Stomach smooth muscle (tissue), 2 donors: ENCODE results near the gene WDR43.

Source experiments
- H3K27ac ChIP-seq: one replicate; pipeline ENCODE4 v1.7.0; 2013; ENCODE audit warnings: mild to moderate bottlenecking, low read length, inconsistent platforms
- H3K27me3 ChIP-seq, 2 donors: one replicate each; pipeline ENCODE4 v1.7.0; 2013; ENCODE audit warnings: low read length in 2 of 2; ENCODE audit not compliant: insufficient read depth in 2 of 2, control insufficient read depth in 1 of 2
- H3K36me3 ChIP-seq, 2 donors: one replicate each; pipeline ENCODE4 v1.7.0; 2013; ENCODE audit warnings: low read length in 2 of 2; ENCODE audit not compliant: control insufficient read depth in 2 of 2, insufficient read depth in 2 of 2
- H3K4me1 ChIP-seq: one replicate; pipeline ENCODE4 v1.7.0; 2013; ENCODE audit warnings: low read length; ENCODE audit not compliant: control insufficient read depth, insufficient read depth
- H3K4me3 ChIP-seq, 2 donors: one replicate each; pipeline ENCODE4 v1.7.0; 2013; ENCODE audit warnings: low read length in 2 of 2
- H3K9ac ChIP-seq, 2 donors: one replicate each; pipeline ENCODE4 v1.7.0; 2013; ENCODE audit warnings: low read length in 2 of 2, mild to moderate bottlenecking in 1 of 2
- H3K9me3 ChIP-seq, 2 donors: one replicate each; pipeline ENCODE4 v1.7.0; 2013; ENCODE audit warnings: low read length in 2 of 2; ENCODE audit not compliant: control insufficient read depth in 2 of 2
- donor health status: healthy.
- donor health status: Pancreatic carcinoma.

The WDR43 gene

DNA sequence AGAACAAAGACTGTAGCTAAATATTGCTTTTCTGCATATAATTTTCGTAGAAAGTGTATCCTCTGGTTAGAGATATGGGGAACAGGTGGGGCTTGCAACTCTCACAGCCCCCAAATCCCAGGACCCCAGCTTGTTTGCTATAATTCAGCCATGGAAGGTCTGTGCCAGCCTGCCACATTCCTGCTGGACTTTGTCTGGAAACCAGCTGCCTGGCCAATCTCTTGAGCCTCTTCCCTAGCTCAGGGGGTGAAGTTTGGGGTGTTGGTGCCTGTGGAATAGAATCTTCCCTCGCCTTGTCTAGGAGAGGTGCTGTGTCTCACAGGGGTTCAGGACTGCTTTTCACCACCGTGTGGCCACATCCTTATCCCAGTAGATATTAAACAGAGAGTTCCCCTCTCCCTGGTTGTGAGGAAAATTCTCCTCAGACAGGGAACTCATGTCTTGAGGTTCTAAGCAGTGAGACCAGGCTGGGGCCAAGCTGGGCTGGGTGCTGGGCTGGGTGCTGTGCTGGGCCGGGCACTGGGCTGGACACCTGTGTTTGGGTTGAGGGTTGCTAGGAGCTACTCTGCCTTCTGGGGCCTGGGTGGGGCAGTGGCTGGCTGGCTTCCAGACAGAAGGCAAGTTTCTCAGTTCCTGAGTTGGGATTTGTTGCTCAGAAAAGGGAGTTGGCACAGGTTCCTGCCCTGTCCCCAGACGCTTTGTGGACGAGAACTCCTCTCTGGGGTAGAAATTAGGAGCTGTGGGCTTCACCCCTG lies 98.9 kb downstream of the WDR43 start:
- Histone ChIP-seq H3K36me3 (no peaks in the 10 kb centered on the region), H3K27ac (peak overlapping the region; percentile 41), H3K4me3 (no peak overlapping the region), H3K4me1 (peaks cover 32% of the 10 kb centered on the region), H3K27me3 (no peaks in the 10 kb centered on the region), H3K9me3 (no peaks in the 10 kb centered on the region), H3K9ac (peak overlapping the region in 1 of 2 donors; percentile 47)

GRCh38 chr2:28994074-28994473 lies 99.6 kb downstream of the WDR43 start:
- Histone ChIP-seq H3K27ac (peak overlapping the region; percentile 41), H3K9me3 (no peaks in the 10 kb centered on the region), H3K9ac (no peak overlapping the region), H3K4me1 (peaks cover 32% of the 10 kb centered on the region), H3K4me3 (no peak overlapping the region), H3K27me3 (no peaks in the 10 kb centered on the region), H3K36me3 (no peaks in the 10 kb centered on the region)

DNA sequence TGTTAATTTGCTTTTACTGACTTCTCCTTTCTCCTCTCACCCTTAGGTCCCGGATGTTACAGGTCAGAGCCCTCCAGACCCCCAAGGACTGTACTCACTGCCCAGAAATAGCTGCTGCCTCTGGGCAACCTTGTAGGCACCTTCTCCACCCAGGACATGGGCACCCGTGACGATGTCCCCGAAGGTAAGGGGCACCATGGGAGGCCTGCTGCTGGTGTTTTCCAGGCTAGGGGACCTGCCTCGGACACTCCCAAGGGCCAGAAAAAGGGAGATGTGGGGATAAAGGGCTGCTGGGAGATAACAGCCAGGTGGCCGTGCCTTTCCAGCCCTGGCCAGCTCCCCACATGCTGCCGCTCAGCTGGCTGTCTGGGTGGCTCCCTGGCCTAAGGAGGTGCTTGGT lies 100.2 kb downstream of the WDR43 start:
- no peaks in the 10 kb centered on the region for H3K27me3 ChIP-seq
- H3K36me3 ChIP-seq, result no peaks in the 10 kb centered on the region
- peaks cover 32% of the 10 kb centered on the region for H3K4me1 ChIP-seq
- H3K9ac ChIP-seq, result no peak overlapping the region
- no peaks in the 10 kb centered on the region for H3K9me3 ChIP-seq
- no peak overlapping the region for H3K4me3 ChIP-seq
- H3K27ac ChIP-seq, result no peak overlapping the region

DNA sequence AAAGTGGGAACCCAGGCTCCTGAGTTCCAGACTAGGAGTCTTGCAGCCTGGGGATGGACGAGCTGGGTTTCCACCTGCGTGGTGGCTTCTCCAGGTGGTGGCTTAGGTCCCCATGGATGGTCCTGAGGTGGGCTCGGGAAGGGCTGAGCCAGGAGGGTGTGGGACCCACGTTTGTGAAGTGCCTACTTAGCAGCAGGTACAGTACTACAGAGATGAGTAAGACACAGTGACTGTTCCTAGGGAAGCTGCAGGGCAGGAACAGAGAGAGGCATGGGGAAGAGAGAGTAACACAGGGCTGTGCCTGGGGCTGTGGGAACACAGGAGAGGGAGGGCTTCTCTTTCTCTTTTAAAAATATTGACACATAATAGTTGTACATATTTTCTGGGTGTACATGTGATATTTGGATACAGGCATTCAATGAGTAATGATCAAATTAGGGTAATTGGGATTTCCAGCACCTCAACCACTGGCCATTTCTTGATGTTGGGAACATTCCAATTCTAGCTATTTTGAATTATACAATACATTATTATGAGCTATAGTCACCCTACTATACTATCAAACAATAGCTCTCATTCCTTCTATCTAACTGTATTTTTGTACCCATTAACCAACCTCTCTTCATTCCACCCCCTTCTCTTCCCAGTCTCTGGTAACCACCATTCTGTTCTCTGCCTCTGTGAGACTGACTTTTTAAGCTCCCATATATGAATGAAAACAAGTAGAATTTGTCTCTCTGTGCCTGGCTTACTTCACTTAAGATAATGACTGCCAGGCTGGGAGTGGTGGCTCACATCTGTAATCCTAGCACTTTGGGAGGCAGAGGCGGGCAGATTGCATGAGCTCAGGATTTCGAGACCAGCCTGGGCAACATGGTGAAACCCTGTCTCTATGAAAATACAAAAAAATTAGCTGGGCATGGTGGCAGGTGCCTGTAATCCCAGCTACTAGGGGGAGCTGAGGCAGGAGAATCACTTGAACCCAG lies 101.6 kb downstream of the WDR43 start:
- Histone ChIP-seq H3K27me3 (no peaks in the 10 kb centered on the region), H3K4me3 (no peak overlapping the region), H3K27ac (no peak overlapping the region), H3K9ac (no peak overlapping the region), H3K4me1 (peaks cover 18% of the 10 kb centered on the region), H3K9me3 (no peaks in the 10 kb centered on the region), H3K36me3 (no peaks in the 10 kb centered on the region)

DNA sequence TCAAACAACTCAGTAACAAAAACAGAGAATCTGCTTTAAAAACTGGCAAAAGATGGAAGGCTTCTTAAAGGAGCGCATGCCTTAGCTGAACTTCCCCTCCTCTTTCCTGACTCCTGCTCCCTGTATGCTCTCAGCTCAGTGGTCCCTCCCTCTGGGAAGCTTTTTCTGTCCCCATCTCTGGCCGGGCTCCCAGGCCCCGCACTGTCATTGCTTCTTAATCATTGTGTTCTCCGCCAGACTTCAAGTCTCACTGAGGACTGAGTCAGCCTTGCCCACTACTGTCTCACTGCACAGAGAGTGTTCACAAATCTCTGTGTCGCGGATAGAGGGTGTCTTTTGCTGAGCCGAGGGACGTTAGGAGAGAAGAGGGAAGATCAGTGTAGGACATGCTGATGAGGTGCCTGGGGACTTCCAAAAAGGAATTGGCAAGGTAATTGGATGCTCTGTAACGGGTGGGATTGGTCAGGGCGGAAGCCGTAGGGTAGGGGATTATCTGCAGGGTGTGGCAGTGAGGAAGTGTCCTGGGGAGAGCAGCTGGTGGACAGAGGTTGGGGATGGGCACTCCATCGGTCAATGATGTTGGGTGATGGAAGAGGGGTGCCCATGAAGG lies 102.9 kb downstream of the WDR43 start:
- no peak overlapping the region for H3K9ac ChIP-seq
- no peak overlapping the region for H3K4me3 ChIP-seq
- peaks cover 9% of the 10 kb centered on the region for H3K4me1 ChIP-seq
- no peaks in the 10 kb centered on the region for H3K36me3 ChIP-seq
- H3K27ac ChIP-seq, result no peak overlapping the region
- H3K9me3 ChIP-seq, result no peaks in the 10 kb centered on the region
- H3K27me3 ChIP-seq, result no peaks in the 10 kb centered on the region
